Superior temporal gyrus (tissue), 1 donor: Measurements from ENCODE around the gene AMOTL2.

Source experiments
- DNase-seq: peaks from one replicate; pipeline ENCODE4 v3.0.0-alpha.2; 2016; ENCODE audit errors: extremely low spot score

AMOTL2 gene

DNA sequence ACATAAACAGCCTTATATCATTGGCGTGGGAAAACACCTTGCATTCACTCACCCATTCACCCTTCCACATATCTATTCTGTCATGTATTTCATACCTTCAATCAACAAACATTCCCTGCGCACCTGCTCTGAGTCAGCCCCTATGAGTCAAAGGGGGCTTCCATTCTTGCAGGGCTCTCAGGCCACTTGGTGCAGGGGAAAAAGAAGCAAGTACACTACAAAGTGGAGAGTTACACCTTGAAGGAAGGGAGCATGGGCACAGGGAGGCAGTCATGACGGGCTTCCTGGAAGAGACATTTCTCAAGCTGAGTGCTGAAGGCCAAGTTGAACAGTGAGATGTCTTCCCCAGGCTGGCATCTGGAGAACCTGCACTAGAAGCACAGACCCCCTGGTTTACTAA lies 4.6 kb upstream of the AMOTL2 start:
- no peak for DNase-seq

DNA sequence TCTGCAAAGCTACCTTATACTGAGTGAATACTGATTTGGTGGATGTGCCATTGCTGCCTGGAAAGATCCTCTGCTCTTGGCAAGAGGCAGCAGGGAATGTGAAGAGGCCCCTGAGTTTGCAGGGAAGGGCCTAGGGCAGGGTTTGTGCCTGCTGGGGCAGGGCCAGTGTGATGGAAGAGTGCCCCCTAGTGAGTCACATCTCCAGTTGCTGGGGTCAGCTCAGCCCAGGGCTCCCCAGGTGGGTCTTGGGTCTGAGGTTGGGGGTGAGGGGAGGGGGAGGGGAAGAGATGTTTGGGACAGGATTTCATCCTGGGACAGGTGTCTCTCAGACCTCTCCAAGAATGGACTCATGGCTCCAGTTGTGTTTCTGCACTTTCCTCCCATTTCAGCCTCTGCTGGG lies 4.1 kb upstream of the AMOTL2 start:
- DNase-seq = peak; percentile 73

DNA sequence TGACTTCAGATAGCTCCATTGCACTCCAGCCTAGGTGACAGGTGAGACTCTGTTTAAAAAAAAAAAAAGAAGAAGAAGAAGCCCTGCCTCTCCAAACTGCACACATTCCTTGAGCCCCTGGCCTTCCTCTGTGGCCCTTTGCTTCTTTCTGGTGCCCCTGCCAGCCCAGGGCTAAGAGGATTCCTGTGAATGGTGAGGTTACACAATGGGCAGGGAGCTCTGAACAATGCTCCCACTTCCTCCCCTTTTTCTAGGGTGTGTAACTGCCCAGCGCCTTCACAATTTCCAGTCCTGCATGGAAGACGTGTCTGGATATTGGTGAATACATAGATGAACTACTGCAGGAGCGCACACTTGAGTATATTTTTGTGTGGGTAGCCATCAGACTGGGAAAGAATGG lies 3.6 kb upstream of the AMOTL2 start:
- no peak for DNase-seq

DNA sequence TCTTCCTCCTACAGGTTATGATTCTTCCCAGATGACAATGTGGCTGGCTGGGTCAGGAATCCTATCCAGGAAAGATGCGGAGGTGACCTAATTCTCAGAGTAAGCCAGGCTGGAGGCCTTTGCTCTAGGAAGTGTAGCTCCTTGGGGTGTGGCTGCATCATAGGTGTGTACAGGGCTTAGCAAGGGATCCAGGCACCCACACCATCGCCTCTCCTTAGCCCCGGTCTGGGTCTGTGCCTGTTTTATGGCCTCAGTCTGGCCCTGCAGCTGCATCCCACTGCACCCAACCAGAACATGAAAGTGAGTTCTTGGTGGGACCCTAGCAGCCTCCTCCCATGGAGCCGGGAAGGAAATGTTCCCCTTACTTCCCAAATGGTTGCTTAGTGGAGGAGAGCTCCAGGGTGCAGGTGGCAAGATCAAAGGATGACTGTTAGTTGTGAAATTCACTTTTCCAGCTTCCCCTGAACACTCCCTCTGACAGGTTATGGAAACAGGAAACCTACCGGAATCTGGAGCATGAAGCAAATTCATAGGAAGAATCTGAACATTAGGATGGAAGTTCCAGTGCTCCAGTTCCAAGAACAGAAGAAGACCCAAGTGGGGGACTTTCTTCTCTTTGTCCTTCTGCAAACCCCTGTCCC lies 2.7 kb upstream of the AMOTL2 start:
- DNase-seq = no peak

DNA sequence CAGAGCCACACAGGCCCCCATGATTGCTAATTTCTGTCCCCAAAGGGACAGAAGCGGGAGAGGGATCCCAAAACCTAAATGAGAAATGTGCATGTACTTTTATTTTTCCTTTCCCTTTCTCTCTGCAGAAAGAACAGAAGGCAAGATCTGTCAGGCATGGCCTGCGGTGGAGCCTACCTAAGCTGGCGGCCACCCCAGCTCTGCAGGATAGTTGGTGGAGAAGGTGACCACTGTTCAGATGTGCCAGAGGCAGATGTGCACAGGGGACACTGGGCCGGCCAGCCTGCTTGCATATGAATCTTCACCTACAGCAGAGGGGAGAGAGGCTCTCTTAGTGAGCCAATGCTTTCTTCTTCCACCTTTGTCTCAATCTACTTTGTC lies 2.1 kb upstream of the AMOTL2 start:
- DNase-seq = no peak

DNA sequence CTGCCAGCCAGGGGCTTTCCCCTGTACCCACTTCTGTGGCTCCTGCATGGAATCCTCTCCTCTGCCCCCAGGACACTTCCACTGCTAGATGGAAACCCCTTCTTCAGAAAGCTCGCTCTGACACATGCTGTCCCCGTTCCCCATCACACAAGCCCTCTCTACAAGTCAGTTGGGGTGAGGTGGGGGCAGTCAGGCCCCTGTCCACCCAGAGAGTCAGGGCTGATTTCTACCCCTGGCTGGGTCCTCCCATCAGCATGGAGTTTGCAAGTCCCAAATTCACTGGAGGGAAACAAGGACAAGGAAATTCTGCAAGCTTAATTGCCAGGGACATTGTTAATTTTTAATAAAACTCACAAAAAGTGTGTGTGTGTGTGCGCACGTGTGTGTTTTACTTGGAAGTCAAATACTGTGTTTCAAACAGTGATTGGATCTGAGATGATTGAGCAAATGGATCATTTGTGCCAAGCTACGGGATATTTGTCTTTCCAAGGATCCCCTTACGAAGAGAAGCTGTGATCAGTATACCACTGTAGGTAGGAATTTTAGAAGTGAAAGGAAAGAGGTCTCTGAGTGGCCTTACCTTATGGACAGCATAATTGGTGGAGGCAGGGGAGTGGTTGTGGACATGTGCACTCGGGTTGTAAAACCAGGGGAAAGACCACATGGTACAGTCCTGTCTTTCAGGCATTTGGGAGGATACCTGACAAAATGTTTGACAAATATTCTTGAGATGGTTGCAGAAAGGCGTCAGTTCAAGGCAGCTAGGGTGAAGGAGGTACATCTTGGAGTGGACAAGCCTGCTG lies 1.5 kb upstream of the AMOTL2 start:
- DNase-seq = no peak

DNA sequence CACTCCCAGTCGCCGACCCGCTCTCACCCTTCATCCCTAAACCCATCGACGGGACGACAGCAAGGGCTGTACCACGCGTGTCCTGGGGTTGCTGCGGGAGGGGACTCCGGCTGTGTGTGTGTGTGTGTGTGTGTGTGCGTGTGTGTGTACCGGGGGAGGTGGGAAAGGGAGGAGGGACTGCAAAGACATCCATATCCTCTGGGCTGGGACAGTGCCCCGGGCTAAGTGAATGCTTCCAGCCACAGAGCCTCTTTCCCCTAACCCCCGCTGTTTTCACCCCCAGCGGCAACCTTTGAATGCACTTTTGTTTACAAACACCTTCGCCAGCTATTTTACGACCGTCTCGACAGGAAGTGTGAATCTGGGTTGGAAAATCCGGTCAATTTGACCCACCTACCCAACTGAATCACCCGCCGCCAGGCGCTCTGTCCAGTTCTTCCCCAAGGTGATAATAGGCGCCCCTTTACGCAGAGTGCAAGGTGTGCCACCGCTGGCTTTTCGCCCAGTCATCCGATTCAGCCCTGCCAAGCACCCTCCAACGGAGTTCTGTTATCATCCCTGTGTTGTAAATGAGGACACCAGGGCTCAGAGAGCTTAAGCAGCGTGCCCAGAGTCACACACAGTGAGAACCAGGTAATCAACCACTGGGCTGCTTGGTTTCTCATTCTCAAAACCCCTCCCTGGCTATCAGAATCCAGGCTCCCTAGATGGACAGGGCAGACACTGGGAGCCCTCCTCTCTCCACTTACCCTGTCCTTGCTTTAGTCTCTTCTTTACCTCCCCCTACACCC lies 739 bp upstream of the AMOTL2 start:
- DNase-seq = peak; percentile 48

DNA sequence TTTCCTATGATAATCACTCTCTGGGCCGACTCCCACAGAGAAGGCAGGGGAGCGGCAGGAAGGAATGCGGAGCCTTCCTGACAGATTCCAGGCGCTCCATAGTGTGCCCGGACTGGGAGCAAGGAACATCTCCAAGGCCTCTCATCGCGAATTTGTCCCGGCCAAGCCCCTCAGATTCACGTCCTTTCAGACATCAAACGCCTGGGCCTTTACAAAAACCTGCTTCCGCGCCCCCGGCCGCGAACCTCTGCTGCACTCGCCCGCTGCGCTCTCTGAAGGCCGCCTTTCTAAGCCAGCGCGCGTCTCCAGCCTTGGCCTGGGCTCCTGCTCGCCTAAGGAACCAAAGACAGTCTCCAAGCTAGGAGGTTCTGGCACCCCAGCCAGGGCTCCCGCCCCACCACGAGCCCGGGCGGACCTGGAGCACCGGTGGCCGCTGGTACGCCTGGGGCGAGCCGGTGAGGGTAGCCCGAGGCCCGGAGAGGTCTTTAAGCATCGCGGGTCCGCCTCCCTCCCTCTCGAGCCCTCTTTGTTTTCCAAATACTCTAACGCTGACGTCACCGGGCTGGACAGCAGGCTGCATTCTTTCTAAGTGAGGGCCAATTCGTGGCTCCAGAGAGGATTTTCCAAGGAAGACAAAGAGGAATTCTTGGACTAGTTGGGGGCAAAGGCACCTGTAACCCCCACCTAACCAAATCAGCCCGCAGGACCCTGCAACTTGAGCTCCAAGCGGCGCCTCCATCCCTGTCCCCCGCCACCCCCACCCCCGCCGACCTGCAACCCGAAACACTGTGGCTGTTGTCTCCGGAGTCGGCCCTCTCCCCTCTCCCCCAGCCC lies 759 bp downstream of the AMOTL2 start:
- DNase-seq = peak; percentile 94

DNA sequence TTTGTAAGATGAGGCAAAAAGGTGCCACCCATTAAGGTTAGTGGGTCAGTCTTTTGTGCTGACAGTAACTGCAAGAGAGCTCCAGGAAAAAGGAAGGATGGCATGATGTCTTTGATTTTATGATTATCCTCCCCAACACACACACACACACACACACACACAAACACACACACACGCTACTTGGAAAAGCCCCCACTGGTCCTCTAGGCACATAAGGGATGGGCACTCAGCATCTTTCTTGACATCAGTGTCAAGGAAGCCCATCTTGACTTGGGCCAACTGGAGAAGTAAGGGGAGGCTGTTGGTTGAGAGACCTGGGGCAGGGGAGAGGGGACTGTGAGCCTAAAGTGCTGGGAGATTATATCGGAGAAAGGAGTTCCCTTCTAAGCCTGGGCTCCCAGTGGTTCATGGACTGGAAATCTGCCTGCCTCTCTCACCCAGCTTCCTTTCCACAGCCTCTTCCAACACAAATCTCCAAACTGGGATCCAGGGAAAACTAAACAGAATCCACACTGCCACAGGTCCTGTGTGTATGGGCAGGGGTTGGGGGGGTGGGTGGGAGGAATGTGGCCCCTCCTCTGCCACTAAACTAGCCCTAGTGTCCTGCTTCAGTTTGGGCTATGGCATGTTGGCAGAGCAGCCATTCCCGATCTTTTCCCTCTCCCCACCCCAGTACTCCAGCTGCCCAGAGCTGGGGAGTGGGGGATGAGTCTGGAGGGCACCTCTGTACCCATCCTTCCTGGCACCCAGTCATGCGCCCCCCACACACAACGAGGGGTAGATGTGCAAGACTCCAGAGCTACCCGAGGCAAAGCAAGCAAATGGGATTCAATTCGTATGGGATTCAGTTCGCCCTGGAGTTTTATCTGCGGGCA lies 1.6 kb downstream of the AMOTL2 start:
- no peak for DNase-seq

DNA sequence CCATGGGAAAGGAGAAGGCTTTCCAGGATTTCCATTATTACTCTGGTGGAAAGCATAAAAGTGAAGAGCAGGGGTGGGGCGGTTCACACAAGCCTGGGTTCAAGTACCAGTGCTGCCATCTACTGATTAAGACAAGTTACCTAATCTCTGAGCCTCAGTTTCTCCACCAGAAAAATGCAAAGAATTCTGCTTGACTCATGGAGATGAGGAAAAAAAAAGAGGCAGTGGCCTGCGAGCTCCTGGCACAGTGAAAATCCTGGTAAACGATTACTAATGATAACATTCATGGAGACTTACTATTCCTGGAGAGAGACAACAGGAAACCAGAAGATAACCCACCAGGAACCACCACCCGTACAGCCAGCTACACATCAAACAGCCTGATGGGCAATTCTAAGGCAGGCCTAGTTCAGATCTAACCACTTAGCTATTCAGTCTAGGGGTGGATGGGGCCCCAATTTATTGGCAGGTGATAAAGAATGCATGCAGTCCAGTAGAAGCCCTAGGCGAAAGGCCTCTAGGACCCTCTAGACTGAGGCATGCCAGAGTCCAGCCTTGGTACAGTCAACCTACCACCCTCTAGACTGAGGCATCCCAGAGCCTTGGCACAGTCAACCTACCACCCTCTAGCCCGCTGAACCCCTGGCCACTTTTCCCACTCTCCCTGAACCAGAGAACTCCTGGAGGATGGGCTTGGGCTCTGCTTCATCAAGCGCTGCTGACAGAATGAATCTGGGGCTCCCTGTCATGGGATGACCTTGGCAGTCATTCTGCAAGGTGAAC lies 2.5 kb downstream of the AMOTL2 start:
- peak; percentile 32 for DNase-seq

DNA sequence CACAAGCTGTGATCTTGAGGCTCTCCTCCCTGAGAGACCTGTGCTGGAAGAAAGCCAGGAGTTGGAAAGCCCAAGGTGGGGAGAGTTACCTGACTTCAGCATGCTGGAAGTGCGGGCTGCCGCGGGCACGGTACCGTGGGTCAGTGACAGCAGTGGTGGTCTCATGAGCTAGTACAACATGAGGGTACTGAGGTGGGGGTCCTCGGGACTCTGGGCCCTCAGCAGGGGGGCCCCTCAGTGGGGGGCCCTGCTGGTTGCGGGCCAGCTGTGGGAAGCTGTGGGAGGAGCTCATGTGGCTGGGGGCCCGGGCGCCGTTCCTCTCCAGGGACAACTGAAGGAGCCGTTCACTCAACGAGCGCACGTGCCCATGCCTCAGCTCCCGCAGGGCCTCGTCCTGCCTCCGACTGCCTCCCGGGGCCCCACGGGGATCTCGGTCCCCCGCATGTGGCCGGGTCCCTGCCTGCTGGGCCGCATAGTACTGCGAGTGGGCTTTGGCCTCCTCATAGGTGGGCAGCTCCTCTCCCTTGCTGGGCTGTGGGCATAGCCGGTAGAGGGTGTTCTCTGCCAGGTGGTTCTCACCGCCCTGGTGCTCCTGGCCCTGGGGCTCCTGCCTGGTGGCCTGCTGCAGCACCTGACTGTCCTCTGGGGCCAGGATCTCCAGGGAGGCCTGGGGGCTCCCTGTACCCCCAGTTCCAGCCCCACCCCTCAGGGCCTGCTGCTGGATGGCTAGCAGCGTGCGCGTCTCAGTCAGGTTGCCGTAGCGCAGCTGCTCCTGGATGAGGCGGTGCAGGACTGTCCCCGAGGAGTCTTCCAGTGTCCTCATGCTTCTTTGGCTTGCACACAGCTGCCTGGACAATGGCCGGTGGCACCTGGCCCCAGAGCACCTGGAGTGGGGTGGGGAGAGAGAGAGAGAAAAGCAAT lies 3.4 kb downstream of the AMOTL2 start:
- DNase-seq = no peak

DNA sequence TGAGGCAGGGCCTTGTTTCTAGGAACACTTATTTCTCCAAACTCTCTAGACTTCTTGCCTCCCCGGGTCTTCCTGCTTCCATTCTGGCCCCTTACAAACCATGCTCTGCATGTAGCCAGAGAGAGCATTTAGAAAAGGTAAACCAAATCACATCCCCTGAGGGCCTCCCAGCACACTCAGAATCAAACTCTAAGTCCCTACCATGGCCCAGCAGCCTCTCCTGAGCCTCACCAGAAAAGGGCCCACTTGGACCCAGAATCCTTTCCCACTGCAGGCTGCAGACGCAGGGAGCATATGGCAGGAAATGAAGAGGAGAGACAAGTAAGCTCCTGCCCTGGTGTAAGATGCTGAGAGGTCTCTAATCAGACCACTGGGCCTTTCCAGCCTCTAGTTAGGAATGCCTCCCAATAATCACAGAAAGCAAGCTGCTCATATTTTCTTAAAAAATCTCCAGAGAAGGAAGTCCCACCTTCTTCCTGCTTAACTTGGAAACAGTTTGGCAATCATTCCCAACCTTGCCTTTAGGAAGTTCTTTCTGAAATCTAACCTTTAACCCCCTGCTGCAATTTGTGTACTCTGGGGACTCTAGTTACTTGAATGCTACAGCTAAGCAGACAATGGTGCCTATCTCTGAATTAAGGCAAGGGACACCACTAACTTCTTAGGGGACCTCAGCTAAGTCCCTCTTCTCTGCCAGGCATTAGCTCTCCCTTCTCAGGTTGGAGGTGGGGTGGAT lies 4.2 kb downstream of the AMOTL2 start:
- no peak for DNase-seq

DNA sequence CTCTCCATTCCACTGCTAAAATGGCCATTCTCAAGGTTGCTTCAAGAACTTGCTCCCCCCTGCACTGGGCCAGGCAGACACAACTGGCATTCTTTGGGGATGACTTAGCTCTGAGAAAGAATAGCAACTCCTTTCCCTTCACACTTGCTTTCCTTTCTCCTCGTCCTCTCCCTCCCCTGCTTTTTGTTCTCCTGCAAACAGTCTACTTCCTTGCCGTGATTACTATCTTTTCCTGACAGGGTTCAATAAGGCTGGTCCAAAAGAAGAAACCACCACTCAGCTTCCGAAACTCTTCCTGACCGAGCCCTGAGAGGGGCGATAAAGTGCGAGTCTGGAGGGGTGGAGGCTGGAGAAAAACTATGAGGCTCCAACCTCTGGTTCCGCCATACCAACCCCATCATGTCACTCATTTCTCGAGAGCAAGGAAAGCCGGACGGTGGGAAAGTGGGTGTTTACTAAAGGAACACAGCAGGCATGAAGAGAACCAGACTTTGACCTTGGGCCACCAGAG lies 5.0 kb downstream of the AMOTL2 start:
- no peak for DNase-seq

DNA sequence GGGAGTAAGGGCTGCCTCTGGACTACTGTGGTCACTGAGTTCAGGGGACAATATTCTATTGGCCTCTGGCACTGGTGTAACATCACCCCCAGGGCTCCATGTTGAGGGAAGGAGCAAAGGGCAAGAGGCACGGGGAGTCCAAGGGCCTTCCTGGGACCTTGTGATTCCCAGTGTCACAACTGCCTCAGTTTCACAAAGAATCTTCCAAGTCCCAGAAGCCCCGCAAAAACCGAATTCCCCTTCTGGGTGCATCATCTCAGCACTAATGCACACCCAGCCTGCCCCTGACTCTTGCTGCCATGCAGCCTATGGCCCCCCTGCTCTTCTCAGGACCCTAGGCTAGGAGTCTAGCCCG lies 5.5 kb downstream of the AMOTL2 start:
- no peak for DNase-seq

DNA sequence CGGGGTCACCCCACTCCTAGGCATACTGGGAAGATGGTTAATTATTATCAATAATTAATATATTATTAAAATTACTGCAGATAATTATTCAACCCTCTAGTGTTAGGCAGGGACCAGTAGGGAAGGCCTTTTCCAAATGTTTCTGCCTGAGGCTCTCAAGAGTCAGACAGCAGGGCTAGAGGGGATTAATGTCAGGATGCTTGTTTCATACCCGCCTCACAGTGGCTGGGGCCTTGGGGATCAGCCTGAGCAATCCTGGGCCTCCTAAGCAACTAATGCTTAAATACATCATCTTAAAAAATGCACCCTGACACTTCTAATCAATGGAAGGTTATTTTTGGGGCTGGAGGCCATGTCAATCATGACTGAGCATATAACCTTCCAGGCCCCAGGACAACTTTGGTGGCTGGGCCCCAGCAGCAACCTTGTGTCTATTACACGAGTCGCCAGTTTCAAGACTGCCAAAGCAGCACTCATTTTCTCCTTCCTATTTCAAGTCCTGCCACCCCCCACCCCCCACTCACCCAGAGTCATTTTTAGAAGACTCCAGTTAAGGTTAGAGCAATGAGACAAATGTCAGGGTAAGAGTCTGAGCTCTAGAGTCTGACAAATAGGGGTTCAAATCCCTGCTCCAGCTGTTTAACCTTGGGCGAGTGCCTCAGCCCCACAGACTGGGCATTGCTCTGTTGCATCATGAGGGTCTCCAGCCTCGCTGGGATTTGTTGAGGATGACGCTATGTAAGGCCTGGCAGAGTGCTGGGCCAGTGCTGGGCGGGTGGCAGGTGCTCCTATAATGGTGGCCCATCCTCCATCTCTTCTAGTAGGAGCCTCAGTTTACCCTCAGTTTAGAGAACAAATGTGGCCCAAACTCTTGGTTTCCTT lies 6.1 kb downstream of the AMOTL2 start:
- peak; percentile 39 for DNase-seq

DNA sequence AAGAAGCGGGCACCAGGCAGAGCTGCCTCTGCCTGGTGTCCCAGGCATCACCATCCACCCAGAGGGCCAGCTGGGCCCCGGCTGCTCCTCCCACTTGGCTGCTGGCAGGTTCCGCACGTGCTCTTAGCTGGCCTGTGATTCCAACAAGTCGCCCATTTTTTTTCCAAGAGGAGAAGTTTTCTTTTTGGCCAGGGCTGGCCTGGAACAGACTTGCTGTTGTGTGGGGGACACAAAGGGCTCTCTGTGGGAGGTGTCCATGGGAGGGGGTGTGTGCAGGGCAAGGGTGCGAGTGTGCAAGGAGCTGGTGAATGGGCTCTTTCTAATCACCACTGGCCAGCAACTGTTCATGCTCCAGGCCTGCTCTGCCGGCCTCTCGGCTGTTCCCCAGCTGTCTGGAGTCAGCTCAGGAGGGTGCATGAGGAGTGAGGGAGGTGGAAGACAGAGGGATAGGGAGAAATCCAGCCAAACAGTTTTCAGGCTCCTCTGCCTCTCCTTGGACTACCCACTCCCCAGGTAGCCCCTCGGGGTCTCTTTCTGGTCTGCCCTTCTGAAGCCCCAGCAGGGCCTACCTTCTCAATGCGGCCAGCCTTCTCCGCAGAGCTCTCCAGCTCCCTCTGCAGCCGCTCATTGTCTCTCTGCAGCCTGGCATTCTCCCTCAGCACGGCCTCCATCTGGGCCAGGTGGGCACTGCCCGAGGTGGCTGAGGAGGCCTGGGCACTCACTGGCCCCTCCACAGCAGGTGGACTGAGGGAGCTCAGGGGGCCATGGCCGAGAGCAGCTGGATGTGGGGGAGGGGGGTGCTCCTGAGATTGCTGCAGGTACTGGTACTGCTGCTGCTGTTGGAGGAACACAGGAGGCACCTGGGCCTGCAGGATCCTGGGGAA lies 7.1 kb downstream of the AMOTL2 start:
- DNase-seq = peak; percentile 99
